Cardiac septum (tissue), 1 donor: ENCODE data around the gene ROR1. TPM values are rescaled to one million over a fixed set of nuclear protein-coding genes. Genes with fewer than 3 reads are reported as not detected.

Experiments used
- DNase-seq: peaks from one replicate; pipeline ENCODE4 v3.0.0-alpha.2; 2020; ENCODE audit warnings: low spot score
- intact Hi-C: fragments of 100-400 bp; cut with DNase I; formaldehyde crosslinking; loops from one replicate; pipeline ENCODE4 v1.14.0; 2022
- total RNA-seq: library from RNA; stranded (reverse); fragmentation: NEBNext Ultra II Directional; extraction: Animal tissue kit (Norgen Biotek cat#: 25700); gene quantifications from one replicate; pipeline ENCODE4 v1.2.1, GENCODE V29; 2021
- donor health status: DM: no; HTN: no; CAD: no.

The ROR1 gene
- total RNA-seq, 1 donor from 2014 or later = 34.8 TPM

DNA sequence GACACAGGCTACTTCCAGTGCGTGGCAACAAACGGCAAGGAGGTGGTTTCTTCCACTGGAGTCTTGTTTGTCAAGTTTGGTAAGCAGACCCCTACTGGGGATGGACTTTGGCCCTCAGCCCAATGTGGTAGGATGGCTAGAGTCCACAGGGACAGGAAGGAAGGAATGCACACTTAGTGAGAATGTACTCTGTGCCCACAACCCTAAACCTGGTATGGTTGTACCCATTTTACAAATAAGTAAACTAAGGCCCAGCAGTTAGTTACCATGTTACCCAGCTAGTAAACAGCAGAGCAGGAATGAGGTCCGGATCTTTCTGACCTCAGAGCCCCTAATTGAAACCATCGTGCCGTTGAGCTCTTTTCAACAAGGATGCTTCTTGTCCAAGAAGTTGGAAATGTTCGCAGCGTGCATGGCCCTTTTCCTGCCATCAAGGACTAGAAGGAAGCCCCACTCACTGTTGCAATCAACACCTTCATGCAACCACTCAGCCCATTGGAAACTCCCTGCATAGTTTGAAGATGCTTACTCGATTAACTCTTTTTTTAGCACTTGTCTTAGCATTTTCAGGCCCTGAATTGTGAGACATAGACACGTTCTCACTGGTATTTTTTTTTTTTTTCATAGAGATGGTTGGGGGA lies 276.2 kb downstream of the ROR1 start:
- intact Hi-C loops = no loop called here
- DNase-seq = no peak

DNA sequence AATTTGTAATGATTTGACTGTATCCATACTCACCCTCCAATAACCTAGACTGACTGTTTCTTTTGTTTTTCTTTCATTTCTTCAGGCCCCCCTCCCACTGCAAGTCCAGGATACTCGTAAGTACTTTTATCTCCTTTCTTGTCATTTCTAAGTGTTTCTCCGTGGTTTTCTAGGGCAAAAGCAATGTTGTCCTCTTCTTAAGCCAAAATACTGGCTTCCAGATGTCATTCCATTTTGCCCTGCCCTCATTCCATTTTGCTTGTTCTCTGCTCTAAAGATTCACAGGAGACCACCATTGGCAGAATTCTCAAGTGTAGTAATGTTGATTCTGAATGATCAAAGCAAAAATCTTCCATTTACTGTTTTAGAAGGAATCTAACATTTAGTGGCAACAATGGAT lies 276.8 kb downstream of the ROR1 start:
- intact Hi-C loops = no loop called here
- no peak for DNase-seq

DNA sequence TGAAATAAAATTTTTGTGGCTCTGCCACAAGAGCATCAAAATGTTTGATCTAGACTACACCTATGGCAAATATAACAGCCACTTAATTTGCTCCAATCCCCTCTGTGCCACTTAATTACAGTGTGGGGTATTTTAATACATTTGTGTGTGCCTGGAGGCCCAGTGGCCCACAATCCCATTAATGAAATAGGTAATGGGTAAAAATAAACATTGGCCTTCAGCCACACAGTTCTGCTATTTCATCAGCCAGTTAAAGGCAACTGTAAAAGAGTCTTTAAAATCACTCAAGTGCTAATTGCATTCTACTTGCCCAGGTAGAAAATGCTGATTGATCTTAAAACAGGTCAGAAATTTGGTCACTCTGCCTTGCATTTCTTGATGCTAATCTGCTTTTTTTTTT lies 278.0 kb downstream of the ROR1 start:
- intact Hi-C loops = no loop called here
- DNase-seq = no peak

DNA sequence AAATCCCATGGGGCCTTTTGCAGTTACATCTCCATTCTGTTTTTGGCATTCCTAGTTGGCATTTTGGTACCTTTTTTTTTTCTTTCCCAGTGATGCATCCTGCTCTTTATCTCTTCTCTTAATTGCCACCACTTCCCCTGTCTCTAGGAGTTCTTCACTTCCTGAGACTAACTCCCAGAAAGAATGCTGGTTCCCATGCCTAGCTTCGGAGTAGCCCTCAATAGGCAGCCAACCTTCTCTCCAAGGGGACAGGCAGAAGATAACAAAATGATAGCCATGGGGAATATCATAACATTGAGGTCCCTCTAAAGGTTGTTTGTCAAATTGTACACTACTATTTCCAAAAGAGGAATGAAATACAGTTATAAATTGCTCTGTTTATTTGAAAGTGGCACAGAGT lies 279.0 kb downstream of the ROR1 start:
- intact Hi-C loops = no loop called here
- DNase-seq = no peak

DNA sequence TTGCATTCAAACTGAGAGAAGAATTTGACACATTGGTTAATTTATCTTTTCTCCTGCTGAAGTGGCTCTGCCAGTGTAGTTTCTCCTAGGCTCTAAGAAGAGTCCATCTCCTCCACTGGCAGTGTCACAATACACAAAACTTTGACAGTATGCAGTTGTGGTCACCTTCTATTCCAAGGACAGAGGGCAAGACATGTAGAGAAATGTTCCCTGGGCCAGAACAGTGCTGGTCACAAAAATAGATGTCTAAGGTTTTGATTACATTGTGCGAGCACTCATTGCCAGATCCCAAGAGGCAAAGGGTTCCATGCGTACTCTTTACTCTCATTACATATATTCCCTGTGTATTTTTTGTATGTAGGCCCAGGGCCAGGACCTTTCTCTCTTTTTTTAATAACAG lies 281.5 kb downstream of the ROR1 start:
- intact Hi-C loops = no loop called here
- DNase-seq = no peak

DNA sequence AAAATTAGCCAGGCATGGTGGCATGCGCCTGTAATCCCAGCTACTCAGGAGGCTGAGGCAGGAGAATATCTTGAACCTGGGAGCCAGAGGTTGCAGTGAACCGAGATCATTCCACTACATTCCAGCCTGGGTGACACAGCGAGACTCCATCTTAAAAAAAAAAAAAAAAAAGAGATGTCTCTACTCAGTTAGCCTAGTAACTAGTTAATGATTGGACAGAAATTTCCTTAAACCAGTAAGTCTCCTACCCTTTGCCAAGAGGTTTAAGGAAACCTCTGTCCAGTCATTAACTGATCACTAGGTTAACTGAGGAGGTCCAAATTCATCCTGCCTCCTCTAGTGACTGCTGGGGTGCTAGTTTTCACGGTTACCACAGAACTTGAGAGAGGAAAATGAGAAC lies 285.7 kb downstream of the ROR1 start:
- intact Hi-C loops = no loop called here
- no peak for DNase-seq

DNA sequence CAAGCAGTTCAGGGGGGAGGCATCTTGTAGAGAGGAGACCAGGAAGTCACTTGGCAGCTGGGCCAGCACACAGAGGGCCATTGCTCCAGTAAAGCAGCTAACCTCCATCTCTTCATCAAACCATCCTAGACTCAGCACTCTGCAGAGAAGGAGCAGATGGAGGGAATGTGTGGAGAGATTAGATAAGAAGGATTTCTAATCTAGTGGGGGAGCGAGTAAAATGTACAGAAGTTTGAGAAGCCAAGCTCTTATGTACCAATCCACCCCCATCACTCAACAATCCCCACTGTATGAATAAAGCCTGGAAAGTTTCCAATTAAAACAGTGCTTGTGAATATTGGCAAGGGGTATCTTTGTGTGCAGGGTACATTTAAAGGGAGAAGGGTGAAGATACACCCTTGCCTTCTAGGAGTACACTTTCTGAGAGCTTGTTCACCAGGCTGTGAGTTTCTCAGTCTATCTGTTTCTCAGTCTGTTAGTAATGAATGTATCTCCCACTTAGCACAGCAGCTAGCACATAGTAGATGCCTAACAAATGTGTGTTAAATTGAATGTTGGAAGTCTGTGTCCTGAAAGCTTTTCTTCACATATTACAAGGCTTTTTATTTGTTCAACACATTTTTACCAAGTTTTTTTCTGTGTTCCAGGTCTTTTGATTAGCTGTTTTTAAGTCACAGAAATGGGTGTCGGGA lies 286.9 kb downstream of the ROR1 start:
- intact Hi-C loops = no loop called here
- DNase-seq = no peak

DNA sequence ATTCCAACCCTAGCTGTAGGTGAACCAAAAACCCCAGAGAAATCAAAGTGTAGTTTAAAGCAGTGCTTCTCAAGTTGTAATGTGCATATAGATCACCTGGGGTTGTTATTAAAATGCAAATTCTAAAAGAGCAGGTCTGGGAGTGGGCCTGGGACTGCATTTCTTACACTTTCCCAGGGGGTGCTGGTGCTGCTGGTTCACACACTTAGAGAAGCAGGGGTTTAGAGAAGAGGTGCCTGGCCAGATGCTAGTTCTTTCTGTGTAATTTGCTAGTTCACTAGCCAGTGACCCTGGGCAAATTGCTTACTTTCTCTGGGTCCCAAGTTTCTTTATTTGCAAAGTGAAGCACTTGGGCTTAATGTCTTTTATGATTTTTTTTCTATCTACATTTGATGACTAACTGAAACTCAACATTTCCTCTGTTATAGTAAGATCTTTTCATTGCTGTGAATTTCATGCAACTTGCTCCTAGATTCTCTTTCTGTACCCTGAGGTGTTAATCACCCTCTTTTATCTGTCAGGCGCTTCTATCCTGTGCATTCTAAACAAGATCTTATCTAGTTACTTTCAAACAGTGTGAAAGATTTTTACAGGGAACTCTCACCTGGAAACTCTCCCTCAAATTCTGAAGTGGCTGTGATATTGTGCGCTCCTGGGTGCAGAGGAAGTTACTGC lies 287.8 kb downstream of the ROR1 start:
- intact Hi-C loops = no loop called here

DNA sequence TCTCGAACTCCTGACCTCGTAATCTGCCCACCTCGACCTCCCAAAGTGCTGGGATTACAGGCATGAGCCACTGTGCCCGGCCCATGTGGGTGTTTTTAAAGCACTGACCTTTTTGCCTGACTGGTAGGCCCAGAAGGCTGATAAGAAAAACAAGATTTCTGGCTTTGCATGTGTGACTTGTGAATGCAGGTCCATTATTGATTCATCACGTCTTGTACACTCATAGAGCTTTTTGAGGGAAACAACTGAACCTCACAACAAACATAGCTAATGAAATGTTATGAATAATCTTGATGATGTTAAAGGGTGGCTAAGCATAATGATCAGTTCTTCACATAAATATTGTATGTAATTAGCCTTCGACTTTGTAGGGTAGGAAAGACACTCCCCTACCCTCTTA lies 288.7 kb downstream of the ROR1 start:
- intact Hi-C loops = no loop called here
- DNase-seq = no peak

More for the DNA sequence above, 287.8 kb downstream of the ROR1 start:
- no peak for DNase-seq

DNA sequence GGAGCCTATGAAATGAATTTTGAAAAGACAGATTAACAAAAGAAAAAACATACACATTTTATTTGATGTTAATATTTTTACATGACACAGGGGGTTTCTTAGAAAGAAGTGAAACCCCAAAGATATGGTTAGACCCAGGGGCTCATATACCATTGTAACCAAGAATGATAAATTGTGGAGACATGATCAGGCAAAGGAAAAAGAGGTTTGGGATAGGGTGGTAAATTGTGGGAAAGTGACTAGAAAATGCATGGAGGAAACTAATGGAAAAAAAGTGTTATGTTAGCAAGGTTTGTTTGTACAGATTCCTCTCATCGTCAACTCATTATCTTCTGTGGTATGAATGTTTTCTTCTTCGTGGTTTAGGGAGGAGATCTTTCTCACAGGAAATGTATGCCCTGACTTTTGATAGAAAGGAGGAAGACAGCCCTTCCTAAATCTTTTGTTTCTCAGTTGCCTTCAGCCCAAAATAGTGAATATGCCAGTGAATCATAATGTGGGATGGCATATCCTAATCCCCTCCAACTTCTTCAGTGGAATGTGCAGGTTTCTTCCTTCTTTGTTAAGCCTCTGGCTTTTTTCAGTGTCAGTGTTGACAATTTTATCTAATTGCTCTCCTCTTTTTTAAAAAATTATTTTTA lies 289.2 kb downstream of the ROR1 start:
- intact Hi-C loops = no loop called here

DNA sequence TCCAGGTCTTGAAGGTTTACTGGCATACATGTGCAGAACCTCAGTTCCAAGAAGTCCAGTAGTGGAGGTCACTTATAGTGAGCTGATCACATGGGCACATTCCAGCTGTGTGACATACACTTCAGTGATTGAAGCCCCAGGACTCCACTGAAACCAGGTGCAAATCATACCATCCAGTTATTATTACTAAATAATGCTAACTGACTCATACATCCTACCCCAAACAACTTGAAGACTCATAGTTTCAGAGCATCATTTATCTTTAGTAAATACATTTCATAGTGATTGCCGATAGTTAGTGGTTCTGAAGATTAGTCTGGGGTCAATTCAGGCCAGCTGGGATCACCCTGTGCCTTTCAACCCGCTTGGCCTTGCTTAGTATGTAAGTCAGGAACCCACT lies 291.8 kb downstream of the ROR1 start:
- intact Hi-C loops = no loop called here
- DNase-seq = no peak

More for the DNA sequence above, 289.2 kb downstream of the ROR1 start:
- DNase-seq = no peak

DNA sequence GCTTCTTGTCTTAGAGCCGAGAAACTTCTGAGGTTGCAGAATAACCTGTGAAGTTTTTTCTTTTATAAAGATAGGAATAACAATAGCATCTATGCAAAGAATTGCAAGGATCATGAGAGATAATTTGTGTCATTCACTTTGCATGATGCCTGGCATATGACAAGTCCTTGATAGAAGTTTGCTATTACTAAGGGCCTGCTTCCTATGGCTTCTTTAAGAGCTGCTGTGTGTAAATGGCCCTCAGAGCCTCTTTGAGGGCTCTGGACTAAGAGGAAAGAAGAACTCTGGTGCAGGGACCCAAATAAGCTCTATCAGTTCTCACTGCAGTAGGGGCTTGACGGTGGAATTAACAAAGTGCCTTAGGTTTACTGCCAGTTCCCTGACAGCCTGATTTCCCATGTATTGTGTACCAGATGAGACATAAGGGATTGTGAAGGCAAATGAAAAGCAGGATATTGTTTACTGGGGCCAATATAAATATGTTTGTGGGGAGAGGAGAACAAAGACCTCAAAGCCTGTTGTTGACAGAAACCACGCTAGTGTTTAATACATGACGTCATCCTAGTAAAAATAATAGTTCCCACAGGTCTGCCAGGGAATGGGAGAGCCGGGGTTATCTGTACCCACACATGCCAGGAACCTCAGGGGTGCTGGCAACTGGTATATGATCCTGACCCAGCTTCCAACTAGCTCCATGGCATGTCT lies 298.4 kb downstream of the ROR1 start:
- no peak for DNase-seq
- intact Hi-C loops = no loop called here

DNA sequence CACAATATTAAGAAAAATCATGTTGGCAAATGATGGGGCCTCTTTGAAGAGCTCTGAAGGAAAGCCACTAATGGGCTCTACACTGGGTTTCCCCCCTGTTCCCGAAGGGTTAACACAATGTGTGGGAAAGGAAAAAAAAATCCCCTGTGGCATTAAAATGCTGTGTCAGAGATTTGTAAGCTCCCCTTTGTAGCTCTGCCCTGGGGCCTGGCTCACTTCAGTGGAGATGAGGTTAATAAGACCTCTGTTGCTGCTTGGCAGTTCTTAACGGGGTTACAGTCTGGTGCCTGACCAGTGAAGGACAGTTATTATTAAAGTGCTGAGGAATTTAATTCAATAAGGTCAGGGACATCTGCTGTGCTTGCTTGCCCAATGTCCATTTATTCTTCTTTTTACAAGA lies 299.9 kb downstream of the ROR1 start:
- intact Hi-C loops = no loop called here

DNA sequence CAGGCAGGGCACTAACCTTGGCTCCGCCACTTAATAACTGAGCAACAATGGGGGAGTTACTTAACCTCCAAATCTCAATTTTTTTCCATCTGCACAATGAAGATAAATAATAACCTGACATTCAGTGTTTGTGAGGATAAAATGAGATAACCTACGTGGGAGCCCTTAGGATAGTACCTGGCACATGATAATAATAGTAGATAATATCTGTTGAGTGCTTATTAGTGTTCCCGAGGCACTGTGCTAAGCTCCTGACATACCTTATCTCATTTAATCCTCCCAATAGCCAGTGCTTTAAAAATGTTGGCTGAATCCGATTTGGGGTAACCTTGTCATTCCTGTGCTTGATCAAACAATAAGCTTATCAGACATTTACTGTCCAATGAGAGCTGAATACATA lies 300.9 kb downstream of the ROR1 start:
- no peak for DNase-seq
- intact Hi-C loops = no loop called here

More for the DNA sequence above, 299.9 kb downstream of the ROR1 start:
- DNase-seq = no peak

DNA sequence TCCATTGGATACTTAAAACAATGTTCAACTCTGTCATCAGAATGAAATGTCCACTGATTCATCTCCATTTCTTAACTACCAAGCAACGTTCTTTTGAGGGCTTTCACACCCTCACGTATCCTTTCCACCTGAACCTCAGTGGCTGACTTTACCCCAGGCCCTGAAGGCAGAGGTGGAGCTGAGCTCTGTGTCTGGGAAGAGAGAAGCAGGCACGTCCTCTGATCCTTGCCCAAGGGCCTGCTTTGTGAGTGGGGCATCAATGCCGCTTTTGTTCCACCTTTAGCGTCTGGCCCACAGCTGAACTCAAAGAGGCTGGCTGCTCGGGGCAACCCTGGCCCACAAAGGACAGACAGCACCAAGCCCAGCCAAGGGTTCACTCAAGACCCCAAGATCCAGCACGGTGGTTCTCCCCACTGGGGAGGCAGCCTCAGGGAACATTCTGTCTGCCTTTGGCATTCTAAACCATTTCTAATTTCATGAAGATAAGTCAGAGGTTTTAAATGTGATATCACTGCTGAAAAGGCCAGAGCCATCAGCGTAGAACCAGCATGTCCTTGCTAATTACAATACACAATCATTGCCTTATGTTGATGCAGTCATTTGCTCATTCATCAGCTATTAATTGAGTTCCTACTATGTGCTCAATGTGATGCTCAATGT lies 303.6 kb downstream of the ROR1 start:
- intact Hi-C loops = no loop called here
- DNase-seq = no peak

DNA sequence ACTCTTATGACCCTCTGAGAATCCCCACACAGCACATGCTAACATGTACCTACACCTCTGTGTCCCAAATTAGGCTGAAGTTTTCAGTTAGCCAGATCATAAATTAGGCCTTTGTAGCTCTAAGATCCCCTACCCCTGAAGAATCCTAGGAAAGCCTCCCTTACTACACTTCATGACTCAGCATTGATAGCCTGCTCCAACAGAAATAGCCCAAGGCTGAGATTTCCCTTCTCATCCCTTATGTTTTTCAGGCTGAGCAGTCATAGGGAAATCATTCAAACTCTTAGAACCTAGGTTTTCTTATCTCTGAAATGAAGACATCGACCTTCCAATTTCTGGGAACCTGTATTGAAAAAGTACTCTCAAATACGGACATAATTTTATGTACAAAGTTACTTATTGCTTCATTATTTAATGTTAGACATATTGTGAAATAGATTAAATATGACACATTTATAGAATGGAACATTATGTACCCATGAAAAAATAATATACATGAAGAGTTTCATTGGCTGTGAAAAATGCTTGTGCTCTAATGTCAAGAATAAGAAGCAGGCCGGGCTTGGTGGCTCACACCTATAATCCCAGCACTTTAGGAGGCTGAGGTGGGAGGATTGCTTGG lies 307.2 kb downstream of the ROR1 start:
- intact Hi-C loops = no loop called here
- no peak for DNase-seq

DNA sequence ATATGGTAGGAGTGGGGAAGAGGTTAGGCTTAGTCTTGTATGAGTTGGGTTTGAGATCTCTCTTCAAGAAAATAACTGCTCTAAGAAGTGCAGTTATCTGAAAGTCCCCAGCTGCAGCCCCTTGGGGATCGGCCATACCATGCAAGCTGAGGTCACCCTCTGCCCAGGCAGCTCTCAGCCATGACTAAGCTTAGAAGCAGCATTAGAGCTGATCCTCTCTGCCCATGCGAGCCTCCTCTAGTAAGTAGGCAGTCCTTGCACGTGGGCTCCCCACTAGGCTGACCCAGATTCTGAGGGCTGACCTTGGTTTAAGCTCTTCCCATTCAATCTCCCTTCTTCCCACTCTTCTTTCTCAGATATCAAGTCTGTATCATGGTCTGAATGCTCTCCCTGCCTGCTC lies 308.6 kb downstream of the ROR1 start:
- DNase-seq = no peak

DNA sequence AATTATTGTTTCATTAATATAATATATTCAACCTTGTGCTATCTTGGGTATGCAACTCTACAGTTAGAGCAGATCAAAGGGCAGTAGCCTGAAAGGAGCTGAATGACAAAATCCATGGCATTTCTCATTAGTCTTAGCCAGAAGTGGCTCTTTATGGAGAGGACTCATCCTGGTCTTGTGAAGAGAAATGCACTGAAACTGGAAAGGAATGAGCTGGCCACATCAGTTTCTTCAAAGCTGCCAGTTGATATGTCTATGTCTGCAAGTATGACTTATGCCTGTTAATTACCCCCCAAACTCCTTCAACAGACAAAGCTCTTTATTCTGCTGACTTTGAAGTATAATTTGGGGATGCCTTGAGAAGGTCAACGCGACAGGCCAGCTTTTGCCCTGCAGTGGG lies 310.6 kb downstream of the ROR1 start:
- intact Hi-C loops = no loop called here
- no peak for DNase-seq

More for the DNA sequence above, 308.6 kb downstream of the ROR1 start:
- intact Hi-C loops = no loop called here

DNA sequence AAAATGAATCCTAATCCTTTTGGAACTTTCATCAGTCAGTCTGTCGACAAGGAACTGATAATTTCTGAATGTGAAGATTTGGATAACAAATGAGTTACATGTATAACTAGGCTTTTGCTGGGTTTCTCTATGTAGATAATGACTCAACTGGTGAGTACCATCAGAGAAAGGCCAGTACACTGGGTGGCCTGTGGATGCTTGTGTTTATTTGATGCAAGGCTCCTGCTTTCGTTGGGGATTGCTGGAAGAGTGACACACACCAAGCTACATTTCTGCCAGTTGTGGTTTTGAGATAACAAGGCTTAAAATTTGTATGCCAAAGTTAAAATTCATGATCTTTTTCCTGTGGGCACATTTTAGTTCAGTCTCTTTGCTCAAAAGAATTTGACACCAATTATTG lies 314.0 kb downstream of the ROR1 start:
- intact Hi-C loops = no loop called here
- no peak for DNase-seq
